H1 (cell line): Measurements from ENCODE around the gene SLC25A45. TPM values are rescaled to one million over a fixed set of nuclear protein-coding genes. Genes with fewer than 3 reads are reported as not detected.

ENCODE experiments used
- CTCF ChIA-PET: fragments of 300-600 bp; sonication (Branson Sonifier 250); formaldehyde crosslinking; loops from one replicate; lab custom pipeline; 2021; ENCODE audit not compliant: partially characterized antibody; lab: Charles Lee
- POLR2A ChIA-PET: fragments of 300-600 bp; sonication (Branson Sonifier 250); formaldehyde crosslinking; loops from one replicate; lab custom pipeline; 2021; ENCODE audit warnings: inconsistent platforms; ENCODE audit not compliant: partially characterized antibody; lab: Charles Lee
- DNase-seq, 2 experiments: peaks; one replicate each; pipeline versions ENCODE4 v3.0.0 to v3.0.0-alpha.2; 2010 to 2022; ENCODE audit warnings: low spot score in 2 of 2, low read depth in 1 of 2, mixed read lengths in 1 of 2
- FAIRE-seq: peaks from 2 replicates; lab custom pipeline; 2011; peaks lifted over from hg19 to GRCh38; lab: Jason Lieb, UNC
- H2AFZ ChIP-seq: 2 replicates; pipeline ENCODE4 v1.8.1; 2012; ENCODE audit warnings: low read length, inconsistent platforms
- H2AK5ac ChIP-seq: 2 replicates; pipeline ENCODE4 v1.6.1; 2013; ENCODE audit warnings: low read depth, low read length
- H2BK120ac ChIP-seq: replicated peaks from 2 replicates; pipeline ENCODE3; 2013; ENCODE audit warnings: low read depth, low read length, inconsistent platforms
- H2BK12ac ChIP-seq: 2 replicates; pipeline ENCODE4 v1.6.1; 2013; ENCODE audit warnings: low read depth, low read length
- H2BK15ac ChIP-seq: 2 replicates; pipeline ENCODE4 v1.6.1; 2013; ENCODE audit warnings: low read length
- H2BK20ac ChIP-seq: 2 replicates; pipeline ENCODE4 v1.6.1; 2013; ENCODE audit warnings: low read length
- H2BK5ac ChIP-seq: 2 replicates; pipeline ENCODE4 v1.6.1; 2013; ENCODE audit warnings: low read depth, low read length
- H3K14ac ChIP-seq: 2 replicates; pipeline ENCODE4 v1.6.1; 2013; ENCODE audit warnings: inconsistent platforms; ENCODE audit not compliant: insufficient read length
- H3K18ac ChIP-seq: 2 replicates; pipeline ENCODE4 v1.6.1; 2013; ENCODE audit warnings: low read length; ENCODE audit errors: extremely low read depth
- H3K23ac ChIP-seq: 2 replicates; pipeline ENCODE4 v1.6.1; 2013; ENCODE audit warnings: inconsistent platforms; ENCODE audit not compliant: insufficient read length
- H3K23me2 ChIP-seq: 2 replicates; pipeline ENCODE4 v1.6.1; 2013; ENCODE audit warnings: low read depth, low read length
- H3K27ac ChIP-seq: 2 replicates; pipeline ENCODE4 v1.6.1; 2011; ENCODE audit warnings: low read depth, low read length, inconsistent platforms
- H3K27me3 ChIP-seq, 4 experiments: replicated peaks in 1 of 4; 1 replicate in 1 of 4; 2 replicates in 3 of 4; pipeline versions ENCODE4 v1.6.1 to v1.8.1; 2011 to 2013; ENCODE audit warnings: low read length in 3 of 4, mild to moderate bottlenecking in 3 of 4, inconsistent platforms in 2 of 4, mixed read lengths in 2 of 4, moderate library complexity in 1 of 4; ENCODE audit not compliant: control insufficient read depth in 3 of 4, insufficient read depth in 3 of 4; ENCODE audit errors: extremely low read depth in 1 of 4
- H3K36me3 ChIP-seq, 4 experiments: 2 replicates each; pipeline versions ENCODE4 v1.6.1 to v1.8.1; 2011 to 2013; ENCODE audit warnings: mild to moderate bottlenecking in 4 of 4, low read length in 3 of 4, moderate library complexity in 2 of 4, control low read depth in 1 of 4, inconsistent platforms in 1 of 4; ENCODE audit not compliant: insufficient read depth in 4 of 4, control insufficient read depth in 2 of 4
- H3K4ac ChIP-seq: replicated peaks from 2 replicates; pipeline ENCODE3; 2013; ENCODE audit warnings: low read length, low read depth, mixed read lengths, inconsistent platforms; ENCODE audit not compliant: insufficient read length
- H3K4me1 ChIP-seq, 4 experiments: replicated peaks in 1 of 4; 1 replicate in 1 of 4; 2 replicates in 3 of 4; pipeline versions ENCODE4 v1.6.1 to v1.8.1; 2011 to 2013; ENCODE audit warnings: low read length in 3 of 4, inconsistent platforms in 2 of 4, mixed read lengths in 1 of 4; ENCODE audit not compliant: insufficient read depth in 4 of 4, control insufficient read depth in 3 of 4
- H3K4me2 ChIP-seq, 2 experiments: 2 replicates each; pipeline versions ENCODE4 v1.6.1 to v1.8.1; 2011 to 2013; ENCODE audit warnings: low read depth in 2 of 2, low read length in 2 of 2, control low read depth in 1 of 2, inconsistent platforms in 1 of 2, mild to moderate bottlenecking in 1 of 2; ENCODE audit not compliant: insufficient read depth in 1 of 2
- H3K4me3 ChIP-seq, 4 experiments: fragments of 200-600, 300-600 bp in 1 of 4; sonication (generic), shearing (Covaris generic), sonication (Bioruptor Twin) in 1 of 4; 2 replicates each; pipeline versions ENCODE4 v1.5.1 to v1.8.1; 2011 to 2016; ENCODE audit warnings: low read length in 4 of 4, low read depth in 3 of 4, control low read depth in 2 of 4, inconsistent platforms in 2 of 4, mild to moderate bottlenecking in 2 of 4, mixed read lengths in 1 of 4, moderate library complexity in 1 of 4; ENCODE audit not compliant: insufficient read depth in 2 of 4; ENCODE audit errors: extremely low read depth in 1 of 4
- H3K56ac ChIP-seq: replicated peaks from 2 replicates; pipeline ENCODE3; 2013; ENCODE audit warnings: low read depth, mild to moderate bottlenecking, mixed read lengths, low read length, inconsistent platforms; ENCODE audit not compliant: insufficient read length
- H3K79me1 ChIP-seq: 2 replicates; pipeline ENCODE4 v1.6.1; 2013; ENCODE audit warnings: low read depth, low read length, control low read depth
- H3K79me2 ChIP-seq, 2 experiments: 2 replicates each; pipeline versions ENCODE4 v1.6.1 to v1.8.1; 2012 to 2013; ENCODE audit warnings: low read length in 2 of 2, mild to moderate bottlenecking in 2 of 2, inconsistent platforms in 1 of 2; ENCODE audit not compliant: insufficient read depth in 2 of 2, control insufficient read depth in 1 of 2
- H3K9ac ChIP-seq, 4 experiments: replicated peaks in 1 of 4; 1 replicate in 1 of 4; 2 replicates in 3 of 4; pipeline versions ENCODE4 v1.6.1 to v1.8.1; 2011 to 2013; ENCODE audit warnings: low read depth in 3 of 4, low read length in 3 of 4, control low read depth in 2 of 4, mild to moderate bottlenecking in 2 of 4, moderate library complexity in 2 of 4, inconsistent platforms in 1 of 4; ENCODE audit errors: extremely low read depth in 1 of 4
- H3K9me3 ChIP-seq, 2 experiments: 2 replicates each; pipeline versions ENCODE4 v1.6.1 to v1.8.1; 2012 to 2013; ENCODE audit warnings: mild to moderate bottlenecking in 2 of 2, moderate library complexity in 2 of 2, control low read depth in 1 of 2, inconsistent platforms in 1 of 2, low read depth in 1 of 2, low read length in 1 of 2, mixed read lengths in 1 of 2; ENCODE audit not compliant: insufficient read depth in 2 of 2
- H4K20me1 ChIP-seq, 2 experiments: replicated peaks in 1 of 2; 2 replicates each; pipeline versions ENCODE3 to v1.8.1; 2011 to 2013; ENCODE audit warnings: inconsistent platforms in 2 of 2, low read length in 2 of 2, mild to moderate bottlenecking in 1 of 2; ENCODE audit not compliant: insufficient read depth in 2 of 2, control insufficient read depth in 1 of 2
- H4K5ac ChIP-seq: 2 replicates; pipeline ENCODE4 v1.6.1; 2013; ENCODE audit warnings: low read length, low read depth, mixed read lengths, inconsistent platforms; ENCODE audit not compliant: insufficient read length
- H4K8ac ChIP-seq: 2 replicates; pipeline ENCODE4 v1.8.0; 2013; ENCODE audit warnings: mild to moderate bottlenecking, moderate library complexity, low read length, inconsistent platforms; ENCODE audit not compliant: insufficient read depth; ENCODE audit errors: extremely low read depth
- H4K91ac ChIP-seq: replicated peaks from 2 replicates; pipeline ENCODE3; 2013; ENCODE audit warnings: low read length, mixed read lengths, inconsistent platforms; ENCODE audit not compliant: insufficient read length
- POLR2A ChIP-seq, 2 experiments: IDR thresholded peaks; 1 replicate in 1 of 2; 2 replicates in 1 of 2; pipeline ENCODE4 v1.6.1; 2011; ENCODE audit warnings: low read depth in 2 of 2, low read length in 2 of 2, mild to moderate bottlenecking in 2 of 2; ENCODE audit errors: control extremely low read depth in 1 of 2
- POLR2AphosphoS5 ChIP-seq: IDR thresholded peaks from 2 replicates; pipeline ENCODE4 v1.6.1; 2011; ENCODE audit warnings: low read depth, low read length
- WGBS, 2 experiments: shearing (Covaris generic) in 1 of 2; methylation state at CpG; one replicate each; pipeline versions ENCODE4 v1.1.6 to v1.1.7; 2013 to 2015; ENCODE audit warnings: low lambda C conversion rate in 2 of 2, mixed read lengths in 2 of 2, inconsistent platforms in 1 of 2, low coverage in 1 of 2, missing lambda C conversion rate in 1 of 2; ENCODE audit not compliant: insufficient replicate concordance in 2 of 2, insufficient coverage in 1 of 2, insufficient read length in 1 of 2; ENCODE audit errors: extremely low coverage in 1 of 2, missing lambda C conversion rate in 1 of 2; 5-methylcytosine and 5-hydroxymethylcytosine counted together
- polyA plus RNA-seq, 7 experiments: library from polyadenylated mRNA; depleted of rRNA in 3 of 7; stranded (reverse) in 5 of 7; unstranded in 2 of 7; fragments of >200 nt in 5 of 7; fragments of 200-250 nt in 2 of 7; gene quantifications; 1 replicate in 5 of 7; 2 replicates in 1 of 7; 4 replicates in 1 of 7; pipeline versions ENCODE4 v1.2.1 to v1.2.3, GENCODE V29; 2011 to 2013; ENCODE audit warnings: missing spikeins in 2 of 7, mixed read lengths in 2 of 7
- total RNA-seq: library from RNA; stranded (reverse); fragmentation: NEBNext Ultra II Directional; extraction: Animal tissue kit (Norgen Biotek cat#: 25700); gene quantifications from 2 replicates; pipeline ENCODE4 v1.2.1, GENCODE V29; 2021
- TF ChIP-seq, protein P1 (sequence below): IDR thresholded peaks from 2 replicates; pipeline ENCODE4 v1.6.1; 2011; ENCODE audit warnings: low read length, improper control_type of control experiment

The SLC25A45 gene
- total and polyA plus RNA-seq, 2 of the 8 experiments (the other 6 are each of a cell fraction or from before 2014, with no cell fraction given), result 0.54 to 0.59 TPM

DNA sequence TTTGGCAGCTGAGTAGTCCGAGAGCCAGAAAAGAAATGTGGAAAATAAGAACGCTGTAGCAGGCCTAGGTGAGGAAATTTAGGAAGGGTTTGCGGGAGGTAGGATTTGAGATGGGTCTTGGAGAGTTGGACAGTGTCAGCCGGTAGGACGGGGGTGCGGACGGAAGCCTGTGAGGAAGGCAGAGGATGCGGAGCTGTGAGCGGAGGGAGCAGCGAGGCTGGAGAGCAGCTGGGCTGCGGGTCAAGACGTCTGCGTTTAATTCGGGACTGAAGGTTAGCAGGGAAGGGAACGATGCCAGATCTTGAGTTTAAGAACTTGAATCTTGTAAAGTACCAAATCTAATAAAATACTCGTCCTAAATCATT lies 28.6 kb downstream of the SLC25A45 start:
- Histone ChIP-seq H3K9ac (peak overlapping the region in 3 of 4 experiments; percentile 15 to 48 (median 34); a peak in 3 of 7 replicates), H3K27me3 (peaks cover 7 to 29% (median 19%) of the 10 kb centered on the region in 4 experiments), H3K14ac (no peak overlapping the region), H3K4me2 (peak overlapping the region; percentile 90 to 92), H2BK120ac (no peak overlapping the region), H3K23me2 (peaks cover 9% of the 10 kb centered on the region), H2BK5ac (no peak overlapping the region), H2BK15ac (no peak overlapping the region), H3K56ac (no peak overlapping the region), H3K79me2 (no peaks in the 10 kb centered on the region), H4K91ac (no peak overlapping the region), H2AFZ (no peak overlapping the region), H3K18ac (no peak overlapping the region), H2BK12ac (no peak overlapping the region), H4K5ac (no peak overlapping the region), H4K20me1 (peaks cover 2 to 8% of the 10 kb centered on the region in 2 experiments), H3K23ac (no peak overlapping the region), H3K36me3 (peaks cover 15 to 38% (median 22%) of the 10 kb centered on the region in 4 experiments), H3K4me1 (peaks cover 0 to 10% (median 3%) of the 10 kb centered on the region in 4 experiments; a peak in 5 of 7 replicates), H3K27ac (no peak overlapping the region), H2AK5ac (no peak overlapping the region), H3K9me3 (no peaks in the 10 kb centered on the region), H3K79me1 (no peaks in the 10 kb centered on the region), H2BK20ac (no peak overlapping the region), H3K4me3 (peak overlapping the region; percentile 65 to 90 (median 78)), H3K4ac (no peak overlapping the region), H4K8ac (no peak overlapping the region)
- CTCF ChIA-PET, result interaction anchor here (0.6 to 3.9 kb wide), 13 partner anchors 9 to 540 kb away, joined by 3 to 24 read pairs (median 3); partner anchors contain the start of gene DPF2
- TF ChIP-seq, protein P1, sequence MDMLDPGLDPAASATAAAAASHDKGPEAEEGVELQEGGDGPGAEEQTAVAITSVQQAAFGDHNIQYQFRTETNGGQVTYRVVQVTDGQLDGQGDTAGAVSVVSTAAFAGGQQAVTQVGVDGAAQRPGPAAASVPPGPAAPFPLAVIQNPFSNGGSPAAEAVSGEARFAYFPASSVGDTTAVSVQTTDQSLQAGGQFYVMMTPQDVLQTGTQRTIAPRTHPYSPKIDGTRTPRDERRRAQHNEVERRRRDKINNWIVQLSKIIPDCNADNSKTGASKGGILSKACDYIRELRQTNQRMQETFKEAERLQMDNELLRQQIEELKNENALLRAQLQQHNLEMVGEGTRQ, result no peak
- peak; percentile 50; the same call in 1 of the 2 replicates for TF ChIP-seq POLR2AphosphoS5
- TF ChIP-seq POLR2A (IDR thresholded peaks at IDR 0.05; ENCODE audit: control extremely low read depth in 1 of 2, low read depth in 2 of 2, low read length in 2 of 2), result 0 out of 3 replicates have a peak, but pooled peaks of 1 of the 2 experiments have one; percentile 7
- 25 to 100% methylated on average over 2 to 16 of the region's 16 CpGs for WGBS, 2 experiments
- FAIRE-seq (no peak), DNase-seq (no peak)
- POLR2A ChIA-PET, result interaction anchor here (0.6 to 3.9 kb wide), 24 partner anchors 9 to 1115 kb away, joined by 3 to 20 read pairs (median 4); partner anchors contain the start of genes CAPN1, CDC42EP2, DPF2 and MALAT1
